HUES64 (cell line): Measurements from ENCODE around the gene MITF.

Source experiments
- H3K27ac ChIP-seq: 2 replicates; pipeline ENCODE4 v1.7.0; 2013; ENCODE audit warnings: low read depth, low read length, inconsistent platforms
- H3K27me3 ChIP-seq: 2 replicates; pipeline ENCODE4 v1.6.1; 2013; ENCODE audit warnings: mild to moderate bottlenecking, low read length; ENCODE audit not compliant: insufficient read depth
- H3K36me3 ChIP-seq: 2 replicates; pipeline ENCODE4 v1.6.1; 2013; ENCODE audit warnings: mild to moderate bottlenecking, low read length; ENCODE audit not compliant: insufficient read depth
- H3K4me1 ChIP-seq: 2 replicates; pipeline ENCODE4 v1.6.1; 2013; ENCODE audit warnings: mild to moderate bottlenecking, low read length, moderate library complexity; ENCODE audit not compliant: insufficient read depth
- H3K4me3 ChIP-seq: 2 replicates; pipeline ENCODE4 v1.5.1; 2013; ENCODE audit warnings: mild to moderate bottlenecking, low read length, moderate library complexity
- H3K9ac ChIP-seq: 2 replicates; pipeline ENCODE4 v1.6.1; 2013; ENCODE audit warnings: mild to moderate bottlenecking, low read depth, low read length
- H3K9me3 ChIP-seq: 2 replicates; pipeline ENCODE4 v1.6.1; 2013; ENCODE audit warnings: low read depth, low read length; ENCODE audit not compliant: insufficient read depth
- WGBS: fragments of 150-250, 120-280 bp; methylation state at CpG from one replicate; pipeline ENCODE4 v1.1.7; 2013; ENCODE audit warnings: missing lambda C conversion rate; 5-methylcytosine and 5-hydroxymethylcytosine counted together

Gene MITF

DNA sequence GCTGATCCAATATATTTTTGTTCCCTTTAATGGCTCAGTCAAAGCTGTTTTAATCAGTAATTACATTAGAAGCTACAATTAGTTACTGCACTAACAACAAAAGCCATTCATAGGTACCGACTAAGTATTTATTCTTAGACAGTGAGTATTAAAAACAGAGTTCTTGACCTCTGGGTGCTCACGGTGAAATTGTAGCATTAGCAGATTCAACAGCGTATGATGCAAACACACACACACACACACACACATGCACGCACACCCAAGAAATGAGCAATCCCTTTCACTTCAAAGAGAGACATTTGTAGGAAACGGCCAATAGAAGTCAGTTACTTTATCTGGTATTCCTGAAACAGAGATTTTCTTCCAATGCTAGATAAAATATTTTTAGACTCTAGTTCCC, 27.0 kb upstream of the MITF start:
- Histone ChIP-seq H3K9me3 (no peaks in the 10 kb centered on the region), H3K4me3 (no peak overlapping the region), H3K27me3 (no peaks in the 10 kb centered on the region), H3K27ac (no peak overlapping the region), H3K36me3 (no peaks in the 10 kb centered on the region), H3K9ac (no peak overlapping the region), H3K4me1 (no peaks in the 10 kb centered on the region)
- 99% methylated on average over 5 of the region's 5 CpGs for WGBS

DNA sequence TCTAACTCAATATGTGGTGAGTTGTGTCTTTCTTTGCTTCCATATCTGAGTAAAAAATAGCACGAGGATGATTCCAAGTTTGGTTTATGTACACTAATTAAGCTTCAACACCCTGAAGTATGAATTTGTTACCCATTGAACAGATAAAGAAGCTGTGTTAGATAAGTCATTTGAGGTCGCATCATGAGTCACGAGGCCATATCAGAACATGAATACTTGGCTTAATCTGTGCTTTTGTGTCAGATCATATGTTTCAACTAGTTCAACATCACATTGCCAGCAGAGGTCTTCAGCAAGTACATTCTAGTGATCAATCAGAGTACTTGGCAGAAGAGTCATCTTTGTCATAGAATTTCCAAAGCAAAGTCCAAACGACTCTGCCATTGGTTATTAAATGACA, 26.3 kb upstream of the MITF start:
- no peak overlapping the region for H3K4me3 ChIP-seq
- WGBS: 93% methylated on average over 4 of the region's 4 CpGs
- no peaks in the 10 kb centered on the region for H3K4me1 ChIP-seq
- no peaks in the 10 kb centered on the region for H3K27me3 ChIP-seq
- H3K27ac ChIP-seq: no peak overlapping the region
- H3K36me3 ChIP-seq: no peaks in the 10 kb centered on the region
- H3K9me3 ChIP-seq: no peaks in the 10 kb centered on the region
- H3K9ac ChIP-seq: no peak overlapping the region

DNA sequence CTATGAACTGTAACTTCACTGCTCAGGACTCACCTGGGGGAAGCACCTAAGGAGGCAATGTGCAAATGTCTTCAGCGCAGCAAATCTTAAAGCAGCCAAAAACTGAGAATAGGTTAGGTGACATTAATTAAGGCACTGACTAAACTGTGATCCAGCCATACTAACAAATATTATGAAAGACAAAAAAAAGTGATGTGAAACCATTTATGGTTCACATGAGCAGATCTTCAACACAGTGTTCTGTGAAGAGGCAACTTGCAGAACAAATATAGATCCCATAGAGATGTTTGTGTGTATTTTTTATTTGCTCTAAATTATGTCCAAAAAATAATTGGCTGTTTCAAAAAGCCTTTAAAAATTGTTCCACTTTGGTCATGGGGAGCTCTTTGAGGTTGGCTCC, 24.1 kb upstream of the MITF start:
- no peak overlapping the region for H3K4me3 ChIP-seq
- peaks cover 2% of the 10 kb centered on the region; the same call in 1 of the 2 replicates for H3K27me3 ChIP-seq
- H3K9ac ChIP-seq: no peak overlapping the region
- H3K27ac ChIP-seq: no peak overlapping the region
- no peaks in the 10 kb centered on the region for H3K36me3 ChIP-seq
- WGBS: 100% methylated on average over 1 of the region's 1 CpG
- no peaks in the 10 kb centered on the region for H3K9me3 ChIP-seq
- peaks cover 11% of the 10 kb centered on the region; the same call in 1 of the 2 replicates for H3K4me1 ChIP-seq

DNA sequence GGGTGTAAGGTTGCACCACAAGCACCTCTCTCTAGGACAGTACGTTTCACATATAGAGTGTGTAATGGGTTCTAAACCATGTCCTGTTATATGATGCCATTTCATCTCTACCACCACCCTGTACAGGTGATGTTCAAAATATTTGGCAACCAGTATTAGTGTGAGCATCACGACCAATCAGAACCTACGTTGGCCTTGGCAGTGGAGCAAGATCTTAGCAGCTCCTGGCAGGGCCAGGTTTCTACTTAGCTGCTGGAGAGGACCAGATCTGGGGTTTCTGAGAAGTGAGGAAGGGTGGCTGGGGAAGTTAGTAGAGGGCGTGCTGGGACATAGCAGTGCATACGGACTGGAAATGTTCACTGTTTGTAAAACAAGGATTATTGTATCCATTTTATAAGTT, 23.1 kb upstream of the MITF start:
- Histone ChIP-seq H3K27ac (no peak overlapping the region), H3K36me3 (no peaks in the 10 kb centered on the region), H3K9me3 (no peaks in the 10 kb centered on the region), H3K9ac (no peak overlapping the region), H3K4me1 (peaks cover 11% of the 10 kb centered on the region; the same call in 1 of the 2 replicates), H3K4me3 (no peak overlapping the region), H3K27me3 (peaks cover 11% of the 10 kb centered on the region)
- WGBS: 89% methylated on average over 4 of the region's 5 CpGs

DNA sequence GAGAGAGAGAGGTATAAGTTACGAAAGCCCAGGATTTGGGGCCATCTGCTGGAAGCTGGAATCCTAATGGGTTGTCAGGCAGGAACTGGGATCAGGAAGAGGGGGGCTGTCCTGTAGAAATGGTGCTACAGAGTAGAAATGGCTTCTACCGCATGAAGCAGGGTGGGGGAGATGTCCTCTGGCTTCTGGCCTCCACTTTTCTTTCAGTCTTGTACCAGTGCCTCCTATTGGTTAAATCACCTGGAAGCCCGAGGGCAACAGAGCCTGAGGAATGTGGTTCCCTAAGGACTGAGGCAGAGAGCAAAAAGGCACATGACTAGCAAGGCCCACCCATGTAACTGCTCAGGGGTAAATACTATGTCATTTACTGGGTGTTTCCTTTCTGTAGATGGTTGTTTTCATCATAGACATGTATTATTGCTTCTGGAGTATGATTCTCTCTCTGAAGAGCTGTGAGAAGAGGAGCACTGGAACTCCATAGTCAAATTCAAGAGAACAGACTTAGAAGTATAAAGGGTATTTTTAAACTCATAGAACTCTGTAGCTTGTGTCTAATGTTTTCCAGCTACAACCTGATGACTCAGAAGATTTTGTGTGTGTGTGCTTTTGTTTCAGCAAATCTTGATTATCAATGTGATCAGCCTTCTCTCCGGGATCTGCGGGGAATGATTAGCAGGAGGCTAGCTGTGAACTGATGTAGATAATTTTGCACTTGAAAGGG, 20.2 kb upstream of the MITF start:
- 50% methylated on average over 5 of the region's 5 CpGs for WGBS

DNA sequence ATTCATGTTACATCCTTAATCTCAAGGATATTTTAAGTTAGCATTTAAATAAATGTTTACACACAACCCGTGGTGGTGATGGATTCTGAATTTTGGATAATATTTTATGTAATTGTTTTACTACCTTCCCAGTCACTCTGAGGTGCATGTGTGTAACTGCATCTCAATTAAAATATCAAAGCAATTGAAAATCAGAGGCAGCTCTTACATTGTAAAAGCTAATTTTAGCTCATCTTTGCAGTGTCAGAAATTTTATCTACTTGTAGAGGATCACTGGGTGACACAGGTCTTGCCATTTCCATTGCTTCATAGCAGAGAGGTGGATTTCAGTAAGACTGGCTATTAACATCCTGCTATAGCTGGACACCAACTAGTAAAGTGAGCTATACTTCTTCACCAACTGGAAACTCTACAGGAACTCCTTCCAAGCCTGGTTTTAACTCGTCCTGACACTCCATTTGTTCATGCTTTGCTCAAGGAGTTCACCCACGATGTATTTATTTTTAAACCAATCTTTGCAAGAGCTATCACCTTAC, 19.6 kb upstream of the MITF start:
- H3K4me3 ChIP-seq: no peak overlapping the region
- H3K27ac ChIP-seq: no peak overlapping the region
- no peak overlapping the region for H3K9ac ChIP-seq
- H3K4me1 ChIP-seq: peaks cover 11% of the 10 kb centered on the region; the same call in 1 of the 2 replicates
- 78% methylated on average over 2 of the region's 3 CpGs for WGBS
- H3K27me3 ChIP-seq: peaks cover 13% of the 10 kb centered on the region
- H3K36me3 ChIP-seq: no peaks in the 10 kb centered on the region
- no peaks in the 10 kb centered on the region for H3K9me3 ChIP-seq

More for the DNA sequence above, 20.2 kb upstream of the MITF start:
- H3K9me3 ChIP-seq: no peaks in the 10 kb centered on the region
- H3K27me3 ChIP-seq: peaks cover 13% of the 10 kb centered on the region
- H3K4me3 ChIP-seq: no peak overlapping the region
- H3K9ac ChIP-seq: no peak overlapping the region
- H3K4me1 ChIP-seq: peaks cover 11% of the 10 kb centered on the region; the same call in 1 of the 2 replicates
- no peak overlapping the region for H3K27ac ChIP-seq
- H3K36me3 ChIP-seq: no peaks in the 10 kb centered on the region

DNA sequence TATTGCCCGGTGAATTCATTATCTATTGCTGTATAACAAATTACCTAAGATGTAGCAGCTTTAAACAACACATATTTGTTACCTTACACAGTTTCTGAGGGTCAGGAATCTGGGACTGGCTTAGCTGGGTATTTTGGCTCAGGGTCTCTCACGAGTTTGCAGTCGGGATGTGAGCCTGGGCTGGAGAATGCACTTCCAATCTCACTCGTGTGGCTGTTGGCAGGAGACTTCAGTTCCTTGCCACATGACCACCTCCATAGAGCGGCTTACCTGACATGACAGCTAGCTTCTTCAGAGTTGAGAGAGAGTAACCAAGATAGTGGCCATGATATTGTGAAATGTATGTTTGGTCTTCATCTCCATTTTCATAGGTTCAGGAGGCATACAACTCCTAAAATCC, 18.4 kb upstream of the MITF start:
- Histone ChIP-seq H3K36me3 (no peaks in the 10 kb centered on the region), H3K4me3 (no peak overlapping the region), H3K27me3 (peaks cover 13% of the 10 kb centered on the region), H3K9ac (no peak overlapping the region), H3K9me3 (no peaks in the 10 kb centered on the region), H3K27ac (no peak overlapping the region), H3K4me1 (peaks cover 11% of the 10 kb centered on the region; the same call in 1 of the 2 replicates)
- WGBS: 87% methylated on average over 4 of the region's 5 CpGs

DNA sequence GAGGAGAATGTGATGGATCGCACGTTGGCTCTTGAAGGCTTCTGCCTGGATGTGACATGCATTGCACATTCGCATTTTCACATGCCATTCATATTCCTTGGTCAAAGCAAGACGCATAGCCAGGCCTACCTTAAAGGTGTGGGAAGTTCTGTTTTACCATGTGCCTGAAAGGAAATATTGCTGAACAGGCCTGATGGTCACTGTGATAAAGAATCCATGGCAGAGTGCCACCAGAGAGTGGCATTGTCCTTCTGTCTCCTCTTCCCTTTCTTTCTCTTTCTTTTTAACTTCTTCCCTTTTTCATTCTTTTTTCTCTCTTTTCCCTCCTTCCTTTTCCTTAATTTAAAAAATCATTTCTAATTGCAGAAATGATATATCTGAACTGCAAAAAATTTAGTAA, 15.9 kb upstream of the MITF start:
- Histone ChIP-seq H3K9me3 (no peaks in the 10 kb centered on the region), H3K36me3 (no peaks in the 10 kb centered on the region)
- 92% methylated on average over 4 of the region's 4 CpGs for WGBS

DNA sequence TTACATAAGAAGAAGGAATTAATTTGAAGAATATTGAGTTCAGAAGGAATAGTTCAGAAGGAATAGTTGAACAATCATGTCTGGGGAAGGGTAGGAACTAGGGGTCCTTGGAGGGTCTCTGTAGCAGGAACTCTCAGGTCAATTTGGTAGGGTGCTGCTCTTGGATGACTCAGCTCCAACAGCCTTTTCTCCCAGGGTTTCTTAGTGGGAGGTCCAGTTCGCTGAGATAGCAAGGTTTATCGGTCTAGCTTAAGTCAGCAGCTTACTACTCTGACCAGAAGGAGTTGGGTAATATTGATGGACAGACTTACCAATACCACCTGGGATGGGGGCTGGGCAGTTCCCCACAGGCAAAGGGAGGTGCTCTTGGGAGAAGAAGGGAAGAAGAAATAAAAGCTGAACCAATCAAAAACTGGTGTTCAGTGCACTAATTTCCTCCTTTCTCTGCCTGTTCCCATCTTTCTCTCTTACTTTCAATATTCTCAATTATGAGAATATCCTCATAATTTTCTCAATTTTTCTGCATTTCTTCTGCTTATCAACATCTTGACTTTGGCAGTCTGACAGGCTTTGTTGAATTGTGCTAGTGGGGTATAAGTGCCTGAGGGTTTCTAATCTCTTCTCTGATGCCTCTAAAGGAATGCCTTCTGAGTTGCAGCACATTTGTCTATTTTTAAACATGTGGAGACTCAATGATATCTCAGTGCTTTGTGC, 14.4 kb upstream of the MITF start:
- no peaks in the 10 kb centered on the region for H3K9me3 ChIP-seq
- H3K27me3 ChIP-seq: peaks cover 13% of the 10 kb centered on the region
- no peak overlapping the region for H3K4me3 ChIP-seq
- 64% methylated on average over 2 of the region's 2 CpGs for WGBS
- H3K9ac ChIP-seq: no peak overlapping the region
- peaks cover under 1% of the 10 kb centered on the region; the same call in 1 of the 2 replicates for H3K4me1 ChIP-seq
- no peak overlapping the region for H3K27ac ChIP-seq
- H3K36me3 ChIP-seq: no peaks in the 10 kb centered on the region

More for the DNA sequence above, 15.9 kb upstream of the MITF start:
- no peak overlapping the region for H3K4me3 ChIP-seq
- peaks cover 13% of the 10 kb centered on the region for H3K27me3 ChIP-seq
- peaks cover 11% of the 10 kb centered on the region; the same call in 1 of the 2 replicates for H3K4me1 ChIP-seq
- no peak overlapping the region for H3K9ac ChIP-seq
- no peak overlapping the region for H3K27ac ChIP-seq

DNA sequence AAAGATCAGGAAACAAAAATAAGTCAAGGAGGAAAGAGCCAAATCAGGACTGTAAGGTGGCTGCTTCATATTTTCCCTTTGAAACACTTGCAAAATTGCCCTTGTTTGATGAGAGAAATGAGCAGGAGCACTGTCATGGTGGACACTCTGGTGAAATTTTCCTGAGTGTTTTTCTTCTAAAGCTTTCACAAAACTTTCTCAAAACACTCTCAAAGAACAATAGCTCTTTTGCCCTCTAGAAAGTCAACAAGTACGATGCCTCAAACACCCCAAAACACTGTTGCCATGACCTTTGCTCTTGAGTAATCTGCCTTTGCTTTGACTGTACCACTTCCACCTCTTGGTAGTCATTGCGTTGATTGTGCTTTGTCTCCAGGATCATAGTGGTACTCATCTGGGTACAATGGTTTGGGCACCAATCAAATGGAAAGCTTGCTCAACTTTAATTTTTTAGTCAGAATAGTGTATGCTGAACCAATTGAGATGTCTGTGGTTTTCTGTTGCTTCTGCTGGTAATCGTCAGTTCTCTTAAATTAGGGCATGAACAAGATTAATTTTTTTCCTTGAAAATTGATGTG, 13.2 kb upstream of the MITF start:
- WGBS: 90% methylated on average over 3 of the region's 3 CpGs
- Histone ChIP-seq H3K4me1 (peaks cover 5% of the 10 kb centered on the region), H3K9ac (no peak overlapping the region), H3K27me3 (peaks cover 2% of the 10 kb centered on the region; the same call in 1 of the 2 replicates), H3K4me3 (no peak overlapping the region), H3K27ac (no peak overlapping the region), H3K9me3 (no peaks in the 10 kb centered on the region), H3K36me3 (no peaks in the 10 kb centered on the region)
